Naive thymus-derived CD8-positive, alpha-beta T cell (primary cell): Measurements from ENCODE around the gene CCDC88C. TPM values are rescaled to one million over a fixed set of nuclear protein-coding genes. Genes with fewer than 3 reads are reported as not detected.
A peak's percentile ranks its signal among the peaks of the same experiment; 100 is the strongest.
"Not testable (repeated sequence)": the region's sequence is repeated elsewhere in the genome, so short reads cannot be mapped to it uniquely, and the experiment has no call there.

ENCODE experiments used
- ATAC-seq, 2 donors: fragments of 150-1000 bp; cut with Tn5 transposase in 1 of 2; sonication (Bioruptor Pico), chemical (Tn5 transposase) in 1 of 2; 1 replicate in 1 of 2; 2 replicates in 1 of 2; pipeline ENCODE4 v1.10.0; 2021; ENCODE audit warnings: mild to moderate bottlenecking in 2 of 2, moderate library complexity in 2 of 2
- POLR2A ChIA-PET: fragments of 350-600 bp; sonication (Branson Sonifier 250); formaldehyde crosslinking; loops from one replicate; lab custom pipeline; 2021; ENCODE audit warnings: antibody characterized with exemption; lab: Charles Lee
- DNase-seq, 10 donors: peaks; one replicate each; pipeline versions ENCODE4 v3.0.0 to v3.0.0-alpha.2; 2020 to 2022
- H3K27ac Mint-ChIP-seq, 10 donors: one replicate each; pipeline ENCODE4 v1.8.0; 2020 to 2022; ENCODE audit warnings: mild to moderate bottlenecking in 10 of 10, mixed read lengths in 10 of 10, moderate library complexity in 4 of 10, inconsistent platforms in 1 of 10
- H3K27me3 Mint-ChIP-seq, 5 donors: one replicate each; pipeline ENCODE4 v1.8.0; 2021 to 2022; ENCODE audit warnings: mixed read lengths in 5 of 5
- H3K36me3 Mint-ChIP-seq, 3 donors: one replicate each; pipeline ENCODE4 v1.8.0; 2020 to 2022; ENCODE audit warnings: mixed read lengths in 3 of 3, mild to moderate bottlenecking in 2 of 3, inconsistent platforms in 1 of 3
- H3K4me1 Mint-ChIP-seq, 4 donors: one replicate each; pipeline ENCODE4 v1.8.0; 2021 to 2022; ENCODE audit warnings: mixed read lengths in 4 of 4
- H3K4me3 Mint-ChIP-seq, 10 donors: one replicate each; pipeline ENCODE4 v1.8.0; 2020 to 2022; ENCODE audit warnings: mild to moderate bottlenecking in 10 of 10, mixed read lengths in 10 of 10, moderate library complexity in 6 of 10, inconsistent platforms in 1 of 10
- H3K9me3 Mint-ChIP-seq, 9 donors: one replicate each; pipeline ENCODE4 v1.8.0; 2020 to 2022; ENCODE audit warnings: mixed read lengths in 9 of 9, mild to moderate bottlenecking in 3 of 9, inconsistent platforms in 1 of 9, moderate library complexity in 1 of 9
- polyA plus RNA-seq, 3 donors: library from polyadenylated mRNA; unstranded; fragments of 300-500 nt; fragmentation: Illumina TruSeq; gene quantifications; one replicate each; pipeline ENCODE4 v1.2.3, GENCODE V29; 2021
- total RNA-seq, 8 experiments: library from RNA in 2 of 8; stranded (reverse) in 2 of 8; gene quantifications; one replicate each; pipeline ENCODE4 v1.2.3 and lab custom pipeline; 2021 to 2026

Gene CCDC88C
- total and polyA plus RNA-seq, 5 experiments from 2014 or later: 23.4 to 322 (median 41.9) TPM

DNA sequence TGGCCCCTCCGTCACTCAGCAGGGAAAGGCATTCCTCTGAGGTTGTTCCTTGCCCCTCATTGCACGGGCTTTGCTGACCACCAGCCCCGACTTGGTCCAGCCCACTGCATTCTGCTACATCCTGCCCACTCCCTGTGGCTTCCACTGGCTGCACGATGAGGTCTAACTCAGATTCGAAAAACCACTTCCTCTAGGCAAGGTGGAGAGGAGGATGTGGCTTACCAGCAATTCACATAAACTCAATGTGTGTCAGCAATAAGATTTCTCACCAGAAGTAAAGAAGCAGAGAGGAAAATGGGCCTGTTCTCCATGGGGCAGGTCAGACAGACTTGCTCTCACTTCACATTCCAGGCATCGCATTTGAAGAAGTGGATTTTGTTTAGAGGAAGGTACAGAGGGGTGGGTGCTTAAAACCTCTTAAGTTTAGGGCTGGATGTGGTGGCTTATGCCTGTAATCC is 187.8 kb downstream of the CCDC88C start:
- Mint-ChIP-seq H3K27me3 (no peaks in the 10 kb centered on the region), H3K9me3 (peaks cover 0 to 9% (median 0%) of the 10 kb centered on the region in 9 donors), H3K36me3 (peaks cover 0 to 13% (median 6%) of the 10 kb centered on the region in 3 donors)

DNA sequence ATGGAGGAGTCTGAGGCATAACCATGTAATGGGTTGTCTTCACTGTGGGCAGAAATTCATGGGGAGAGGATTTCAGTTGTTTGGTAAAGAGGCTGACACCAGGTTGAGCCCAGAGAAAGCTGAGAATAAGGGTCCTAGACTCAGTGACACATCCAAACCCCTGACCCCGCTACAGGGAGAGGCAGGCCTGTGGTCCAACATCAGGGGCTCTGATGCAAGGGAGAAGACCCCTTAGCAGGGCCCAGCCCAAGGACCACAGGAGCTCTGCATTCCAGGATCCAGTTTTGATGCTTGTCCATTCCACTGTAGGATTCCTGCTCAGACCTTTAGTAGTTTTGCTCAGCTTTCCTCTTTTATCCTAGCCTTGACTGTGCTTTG is 188.6 kb downstream of the CCDC88C start:
- Mint-ChIP-seq H3K27me3 (no peaks in the 10 kb centered on the region), H3K9me3 (peaks cover 0 to 9% (median 0%) of the 10 kb centered on the region in 9 donors), H3K27ac (peak overlapping the region; percentile 12 to 95 (median 83)), H3K4me3 (peak overlapping the region; percentile 23 to 86 (median 82)), H3K4me1 (peaks cover 38 to 90% (median 83%) of the 10 kb centered on the region in 4 donors), H3K36me3 (peaks cover 0 to 14% (median 6%) of the 10 kb centered on the region in 3 donors)
- POLR2A ChIA-PET: interaction anchor here (0.7 to 5.0 kb wide), 14 partner anchors 10 to 189 kb away, joined by 3 to 86 read pairs (median 4); partner anchors contain the start of genes CCDC88C and GPR68
- peak in 1 of 10 donors; percentile 22 for DNase-seq
- no peak for ATAC-seq

More for the DNA sequence above, 187.8 kb downstream of the CCDC88C start:
- peak overlapping the region; percentile 49 to 95 (median 89) for H3K27ac Mint-ChIP-seq
- ATAC-seq: peak; percentile 67 to 77
- H3K4me1 Mint-ChIP-seq: peaks cover 46 to 92% (median 86%) of the 10 kb centered on the region in 4 donors
- peak overlapping the region; percentile 52 to 86 (median 82) for H3K4me3 Mint-ChIP-seq
- POLR2A ChIA-PET: interaction anchor here (0.8 to 5.0 kb wide), 11 partner anchors 10 to 188 kb away, joined by 3 to 86 read pairs (median 5); partner anchors contain the start of genes CCDC88C and GPR68
- peak in 9 of 10 donors; percentile 39 to 87 (median 68) for DNase-seq

DNA sequence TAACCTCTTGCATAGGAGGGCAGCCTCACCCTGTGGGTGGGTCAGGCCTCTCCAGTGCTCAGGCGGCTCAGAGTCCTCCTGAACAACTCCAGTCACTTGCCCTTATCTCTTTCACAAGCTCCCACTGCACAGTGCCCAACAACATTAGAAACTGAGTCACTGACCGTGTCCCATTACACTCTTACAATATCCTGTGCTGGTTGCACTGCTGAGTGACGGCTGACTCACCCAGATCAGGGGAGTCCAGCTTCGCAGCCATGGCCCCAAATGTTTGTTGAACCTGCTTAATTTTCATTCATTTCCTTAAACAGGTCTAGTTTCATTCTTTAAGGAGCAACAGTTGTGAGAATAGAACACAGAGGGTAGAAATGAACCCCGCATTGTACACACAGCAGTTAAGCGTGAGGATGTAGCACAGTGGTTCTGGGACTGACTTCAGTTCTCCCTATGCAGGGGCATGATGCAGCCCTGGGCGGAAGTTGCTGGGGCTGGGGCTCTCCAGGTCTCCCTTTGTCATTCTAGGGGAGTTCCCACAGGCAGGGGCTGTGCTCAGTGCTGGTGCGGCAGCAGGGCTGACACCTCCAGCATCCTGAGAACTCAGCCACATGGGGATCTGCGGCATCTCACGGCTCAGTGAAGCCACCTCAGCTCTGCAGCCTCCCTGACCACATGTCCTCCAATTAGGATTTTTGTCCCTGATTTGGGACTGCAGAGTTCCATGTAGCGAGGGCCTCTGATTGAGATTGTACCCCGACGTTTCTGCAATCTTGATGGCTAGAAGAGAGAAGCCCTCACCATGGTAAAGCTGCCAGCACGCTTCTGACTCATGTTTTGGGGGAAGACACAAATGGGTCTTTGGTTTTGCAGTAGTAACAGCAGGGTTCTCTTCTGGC is 189.3 kb downstream of the CCDC88C start:
- POLR2A ChIA-PET: interaction anchor here (0.7 to 5.0 kb wide), 16 partner anchors 9 to 190 kb away, joined by 3 to 86 read pairs (median 3); partner anchors contain the start of genes CCDC88C and GPR68
- DNase-seq: peak; percentile 48 to 78 (median 64)
- peak overlapping the region; percentile 26 to 84 (median 69) for H3K4me3 Mint-ChIP-seq

DNA sequence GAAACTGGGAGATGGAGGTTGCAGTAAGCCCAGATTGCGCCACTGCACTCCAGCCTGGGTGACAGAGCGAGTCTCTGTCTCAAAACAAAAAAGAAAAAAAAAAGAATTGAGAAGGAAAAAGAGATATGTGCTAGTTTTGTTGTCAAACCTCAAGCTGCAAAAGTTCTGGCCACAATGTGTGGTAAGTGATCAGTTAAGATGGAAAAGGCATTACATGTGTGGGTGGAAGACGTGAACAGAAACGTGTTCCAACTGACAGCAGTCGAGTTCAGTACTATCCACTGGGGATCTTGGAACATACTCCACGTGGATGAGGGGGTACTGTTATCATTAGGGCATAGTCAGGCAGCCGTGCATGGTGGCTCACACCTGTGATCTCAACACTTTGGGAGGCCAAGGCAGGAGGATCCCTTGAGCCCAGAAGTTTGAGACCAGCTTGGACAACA is 190.4 kb downstream of the CCDC88C start:
- Mint-ChIP-seq H3K9me3 (peaks cover 0 to 9% (median 0%) of the 10 kb centered on the region in 9 donors), H3K27me3 (no peaks in the 10 kb centered on the region), H3K36me3 (peaks cover 0 to 17% (median 12%) of the 10 kb centered on the region in 3 donors), H3K4me3 (peak overlapping the region in 9 of 10 donors; percentile 13 to 84 (median 69)), H3K4me1 (peaks cover 36 to 97% (median 84%) of the 10 kb centered on the region in 4 donors), H3K27ac (peak overlapping the region in 8 of 10 donors; percentile 49 to 92 (median 70))
- POLR2A ChIA-PET: interaction anchor here (0.8 to 5.0 kb wide), 5 partner anchors 8 to 37 kb away, joined by 3 to 86 read pairs (median 4); partner anchors contain the start of gene GPR68
- ATAC-seq (no peak), DNase-seq (peak in 2 of 10 donors; percentile 3 to 26)

More for the DNA sequence above, 189.3 kb downstream of the CCDC88C start:
- H3K27me3 Mint-ChIP-seq: no peaks in the 10 kb centered on the region
- H3K9me3 Mint-ChIP-seq: peaks cover 0 to 9% (median 0%) of the 10 kb centered on the region in 9 donors
- H3K36me3 Mint-ChIP-seq: peaks cover 0 to 15% (median 10%) of the 10 kb centered on the region in 3 donors
- H3K27ac Mint-ChIP-seq: peak overlapping the region; percentile 4 to 95 (median 83)
- peak; percentile 78 to 87 for ATAC-seq
- H3K4me1 Mint-ChIP-seq: peaks cover 38 to 92% (median 85%) of the 10 kb centered on the region in 4 donors

DNA sequence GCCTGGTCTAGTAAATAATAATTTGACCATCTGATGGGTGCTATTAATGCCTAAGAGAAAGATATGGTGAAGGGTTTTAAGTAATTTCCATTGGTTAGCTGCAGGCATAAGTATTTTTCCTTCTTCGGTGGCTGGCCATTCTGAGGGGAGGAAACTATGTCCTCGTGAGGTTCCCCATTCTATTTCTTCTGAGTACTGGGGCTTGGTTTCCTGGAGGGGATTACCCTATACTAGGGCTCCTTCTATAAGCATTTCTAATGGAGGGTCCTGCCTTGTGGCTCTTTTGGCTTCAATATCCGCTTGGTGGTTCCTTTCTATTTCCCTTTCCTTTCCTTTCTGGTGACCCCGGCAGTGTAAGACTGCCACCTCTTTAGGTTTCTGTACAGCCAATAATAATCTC is 191.3 kb downstream of the CCDC88C start:
- not testable (repeated sequence) for DNase-seq, H3K27me3 Mint-ChIP-seq, H3K9me3 Mint-ChIP-seq, ATAC-seq
- peak overlapping the region in 9 of 10 donors; percentile 20 to 84 (median 66) for H3K4me3 Mint-ChIP-seq
- POLR2A ChIA-PET: interaction anchor here (5.0 kb wide), 1 partner anchor 18 kb away, joined by 86 read pairs; the partner anchor contains the start of gene GPR68
- peaks cover 0 to 21% (median 7%) of the 10 kb centered on the region in 3 donors for H3K36me3 Mint-ChIP-seq
- H3K4me1 Mint-ChIP-seq: peaks cover 41 to 94% (median 82%) of the 10 kb centered on the region in 4 donors
- H3K27ac Mint-ChIP-seq: peak overlapping the region in 9 of 10 donors; percentile 16 to 92 (median 77)

DNA sequence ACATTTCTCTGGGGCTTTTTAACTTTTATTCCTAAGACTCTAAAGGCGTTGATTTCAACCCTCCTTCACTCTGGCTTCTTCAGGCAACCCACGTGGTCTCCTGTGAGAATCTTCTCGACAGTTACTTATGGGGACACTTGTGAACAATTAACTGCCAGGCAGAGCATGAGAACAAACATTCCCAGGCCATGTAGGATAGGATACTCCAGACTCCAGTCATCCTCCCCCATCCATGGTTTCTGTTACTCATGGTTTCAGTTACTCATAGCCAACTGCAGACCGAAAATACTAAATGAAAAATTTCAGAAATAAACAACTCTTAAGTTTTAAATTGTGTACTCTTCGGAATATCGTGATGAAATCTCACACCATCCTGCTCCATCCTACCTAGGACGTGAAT is 192.6 kb downstream of the CCDC88C start:
- ATAC-seq (no peak), DNase-seq (no peak)
- H3K27me3 Mint-ChIP-seq: no peaks in the 10 kb centered on the region
- peaks cover 43 to 83% (median 73%) of the 10 kb centered on the region in 4 donors for H3K4me1 Mint-ChIP-seq
- peaks cover 0 to 3% (median 0%) of the 10 kb centered on the region in 9 donors for H3K9me3 Mint-ChIP-seq
- POLR2A ChIA-PET: no interaction called here
- peaks cover 0 to 27% (median 6%) of the 10 kb centered on the region in 3 donors for H3K36me3 Mint-ChIP-seq
- no peak overlapping the region for H3K4me3 Mint-ChIP-seq
- H3K27ac Mint-ChIP-seq: peak overlapping the region in 1 of 10 donors; percentile 46

DNA sequence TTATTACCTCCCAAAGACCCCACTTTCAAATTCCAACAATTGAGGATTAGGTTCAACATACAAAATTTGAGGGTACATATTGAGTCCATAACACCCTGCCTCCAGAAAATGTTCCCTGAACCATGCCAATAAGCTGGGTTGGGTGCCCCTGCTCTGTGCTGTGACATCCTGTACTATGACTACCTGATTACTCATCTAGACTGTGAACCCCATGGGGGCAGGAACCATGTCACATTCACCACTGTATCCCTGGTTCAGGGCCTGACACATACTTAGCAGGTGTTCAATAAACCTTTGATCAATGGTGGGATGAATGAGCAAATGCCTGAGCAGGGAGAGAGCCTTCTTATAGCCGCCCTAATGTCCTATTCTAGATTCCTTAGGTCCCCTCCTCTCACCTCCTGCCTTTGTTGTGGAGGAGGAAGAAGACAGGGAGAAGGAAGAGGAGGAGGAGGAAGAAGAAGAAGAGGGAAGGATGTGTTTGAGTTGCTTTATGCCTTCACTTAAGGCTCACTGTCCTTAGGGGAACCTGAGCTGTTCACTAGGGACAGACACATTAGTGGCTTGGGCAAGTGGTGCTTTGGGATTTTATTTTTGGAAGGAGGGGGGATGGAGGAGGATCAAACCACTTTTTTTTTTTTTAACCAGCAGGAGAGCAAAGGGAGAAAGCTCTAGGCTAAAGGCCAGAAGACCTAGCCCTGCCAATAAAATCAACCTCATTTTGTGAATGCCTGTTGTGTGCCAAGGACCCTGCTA is 194.4 kb downstream of the CCDC88C start:
- POLR2A ChIA-PET: no interaction called here
- H3K36me3 Mint-ChIP-seq: peaks cover 0 to 36% (median 6%) of the 10 kb centered on the region in 3 donors
- H3K27me3 Mint-ChIP-seq: no peaks in the 10 kb centered on the region
- DNase-seq (peak in 1 of 10 donors; percentile 6), ATAC-seq (no peak)
- peak overlapping the region in 5 of 10 donors; percentile 3 to 54 (median 25) for H3K27ac Mint-ChIP-seq
- no peaks in the 10 kb centered on the region for H3K9me3 Mint-ChIP-seq
- H3K4me3 Mint-ChIP-seq: no peak overlapping the region
- H3K4me1 Mint-ChIP-seq: peaks cover 32 to 65% (median 56%) of the 10 kb centered on the region in 4 donors

Other genes with a start within 250 kb of the CCDC88C start
- under 1 TPM; 0.60 to 0.73 TPM for gene GPR68, start 173.1 kb downstream of the CCDC88C start, total RNA-seq
- gene GPR68, start 173.1 kb downstream of the CCDC88C start, polyA plus RNA-seq: 1 to 10 TPM in 1 of 3 donors, under 1 TPM in 2; 0.15 to 7.9 (median 0.82) TPM
- 100 to 1,000 TPM; 197 to 208 TPM for gene PPP4R3A, start 92.5 kb upstream of the CCDC88C start, total RNA-seq
- 100 to 1,000 TPM in 1 of 3 donors, 10 to 100 TPM in 2; 73.8 to 121 (median 75.3) TPM for gene PPP4R3A, start 92.5 kb upstream of the CCDC88C start, polyA plus RNA-seq